PC-3 (cell line): ENCODE measurements around the gene PHF8. TPM values are rescaled to one million over a fixed set of nuclear protein-coding genes. Genes with fewer than 3 reads are reported as not detected.

Experiments
- ATAC-seq: fragments of 200-7000 bp; cut with Tn5 transposase; 2 replicates; pipeline ENCODE4 v1.9.1; 2020; ENCODE audit warnings: mild to moderate bottlenecking, moderate library complexity
- BruUV-seq: library from RNA; stranded (reverse); fragments of 400-500 nt; replicated peaks from 2 replicates; lab custom pipeline; 2021; lab: Mats Ljungman, UMichigan
- CTCF ChIA-PET: fragments of 300-600 bp; sonication (Branson Sonifier 250); formaldehyde crosslinking; loops from one replicate; lab custom pipeline; 2022; ENCODE audit warnings: antibody characterized with exemption; lab: Charles Lee
- POLR2A ChIA-PET: fragments of 300-600 bp; sonication (Branson Sonifier 250); formaldehyde crosslinking; loops from one replicate; lab custom pipeline; 2022; ENCODE audit warnings: antibody characterized with exemption; ENCODE audit not compliant: unreplicated experiment; lab: Charles Lee
- DNase-seq: peaks from one replicate; pipeline ENCODE4 v3.0.0-alpha.2; 2015
- H2AFZ ChIP-seq: fragments of 300-600 bp; sonication (generic); 2 replicates; pipeline ENCODE4 v1.6.0; 2016; ENCODE audit warnings: antibody characterized with exemption, low read length
- H3F3A ChIP-seq: fragments of 300-600 bp; sonication (generic); one replicate; pipeline ENCODE4 v1.6.0; 2017; ENCODE audit warnings: antibody characterized with exemption, low read length, control low read depth, mild to moderate bottlenecking; ENCODE audit not compliant: unreplicated experiment
- H3K27ac ChIP-seq: fragments of 300-600 bp; sonication (generic); 2 replicates; pipeline ENCODE4 v1.5.1; 2016; ENCODE audit warnings: mild to moderate bottlenecking, low read length
- H3K27me3 ChIP-seq: fragments of 300-600 bp; sonication (generic); 2 replicates; pipeline ENCODE4 v1.6.1; 2016; ENCODE audit warnings: low read length, mixed read lengths
- H3K36me3 ChIP-seq: fragments of 300-600 bp; sonication (generic); 2 replicates; pipeline ENCODE4 v1.6.1; 2016; ENCODE audit warnings: low read depth, mixed run types, low read length, mixed read lengths
- H3K4me1 ChIP-seq: fragments of 300-600 bp; sonication (generic); 2 replicates; pipeline ENCODE4 v1.5.1; 2016; ENCODE audit warnings: low read length; ENCODE audit not compliant: insufficient read depth
- H3K4me2 ChIP-seq: fragments of 300-600 bp; sonication (generic); 2 replicates; pipeline ENCODE4 v1.6.0; 2016; ENCODE audit warnings: low read length
- H3K4me3 ChIP-seq: fragments of 300-600 bp; sonication (generic); 2 replicates; pipeline ENCODE4 v1.5.1; 2016; ENCODE audit warnings: mild to moderate bottlenecking, low read length, mixed read lengths
- H3K79me2 ChIP-seq: fragments of 300-600 bp; sonication (generic); 2 replicates; pipeline ENCODE4 v1.6.1; 2017; ENCODE audit warnings: low read length, mixed read lengths
- H3K9ac ChIP-seq: fragments of 300-600 bp; sonication (generic); 2 replicates; pipeline ENCODE4 v1.6.0; 2016; ENCODE audit warnings: mild to moderate bottlenecking, low read length
- H3K9me2 ChIP-seq: fragments of 300-600 bp; sonication (generic); replicated peaks from 2 replicates; pipeline ENCODE4 v1.6.1; 2016; ENCODE audit warnings: mixed run types, low read length, mixed read lengths
- H3K9me3 ChIP-seq: fragments of 300-600 bp; sonication (generic); 2 replicates; pipeline ENCODE4 v1.6.1; 2016; ENCODE audit warnings: low read length, mixed read lengths
- H4K20me1 ChIP-seq: fragments of 300-600 bp; sonication (generic); 2 replicates; pipeline ENCODE4 v1.6.1; 2016; ENCODE audit warnings: low read length, mixed read lengths
- CTCF ChIP-seq: fragments of 300-600 bp; sonication (generic); conservative IDR thresholded peaks from 2 replicates; pipeline ENCODE4 v1.5.1; 2017; ENCODE audit warnings: antibody characterized with exemption, low read depth, mild to moderate bottlenecking, low read length
- EZH2 ChIP-seq: fragments of 300-600 bp; sonication (generic); IDR thresholded peaks from one replicate; pipeline ENCODE4 v1.6.1; 2017; ENCODE audit warnings: antibody characterized with exemption, mild to moderate bottlenecking, low read length; ENCODE audit not compliant: unreplicated experiment
- EZH2phosphoT487 ChIP-seq: fragments of 300-600 bp; sonication (generic); IDR thresholded peaks from 2 replicates; pipeline ENCODE4 v1.6.1; 2018; ENCODE audit warnings: mild to moderate bottlenecking, antibody characterized with exemption, low read length, borderline replicate concordance
- intact Hi-C: fragments of 100-400 bp; cut with micrococcal nuclease; formaldehyde crosslinking; loops from 2 replicates; pipeline ENCODE4 v1.9.0; 2023
- total RNA-seq: library from RNA; depleted of rRNA; stranded (reverse); fragments of >200 nt; gene quantifications from 2 replicates; pipeline ENCODE4 v1.2.3, GENCODE V29; 2014; rRNA removed

The PHF8 gene
- total RNA-seq, 1 experiment from 2014 or later, result 19.4 TPM

- H3K27ac ChIP-seq, result no peak overlapping the region
- no peak overlapping the region for H3K9ac ChIP-seq
- DNase-seq (no peak), ATAC-seq (no peak)
- no peaks in the 10 kb centered on the region for H3K9me3 ChIP-seq
- no peaks in the 10 kb centered on the region for H3K9me2 ChIP-seq
- CTCF ChIA-PET, result no interaction called here
- no peak overlapping the region for H3K4me2 ChIP-seq
- no peak overlapping the region for H3K4me3 ChIP-seq
- POLR2A ChIA-PET, result no interaction called here
- H3K79me2 ChIP-seq, result no peaks in the 10 kb centered on the region
- TF ChIP-seq EZH2phosphoT487 (no peak), CTCF (no peak), EZH2 (no peak)
- H2AFZ ChIP-seq, result no peak overlapping the region
- H3F3A ChIP-seq, result no peaks in the 10 kb centered on the region
- H3K36me3 ChIP-seq, result no peaks in the 10 kb centered on the region
- peaks cover 16% of the 10 kb centered on the region for H3K27me3 ChIP-seq
- H3K4me1 ChIP-seq, result no peaks in the 10 kb centered on the region
- H4K20me1 ChIP-seq, result no peaks in the 10 kb centered on the region
- no TSS peak for BruUV-seq
- intact Hi-C loops, result no loop called here
Measured at GRCh38 chrX:53918702-53919101, 125.6 kb downstream of the PHF8 start.

- Histone ChIP-seq H3K27ac (no peak overlapping the region), H3K9me2 (no peaks in the 10 kb centered on the region), H3K36me3 (no peaks in the 10 kb centered on the region), H3K9me3 (no peaks in the 10 kb centered on the region), H3K79me2 (no peaks in the 10 kb centered on the region), H2AFZ (no peak overlapping the region), H3K9ac (no peak overlapping the region), H4K20me1 (no peaks in the 10 kb centered on the region), H3K27me3 (peaks cover 5% of the 10 kb centered on the region; the same call in 1 of the 2 replicates), H3K4me3 (no peak overlapping the region), H3F3A (no peaks in the 10 kb centered on the region), H3K4me1 (no peaks in the 10 kb centered on the region), H3K4me2 (no peak overlapping the region)
- ChIA-PET CTCF (no interaction called here), POLR2A (no interaction called here)
- no peak for DNase-seq
- no TSS peak for BruUV-seq
- ATAC-seq, result no peak
- intact Hi-C loops, result no loop called here
- TF ChIP-seq CTCF (no peak), EZH2 (no peak), EZH2phosphoT487 (no peak)
Measured at GRCh38 chrX:53900623-53901022, 143.7 kb downstream of the PHF8 start.

GRCh38 chrX:53895270-53895669, 149.0 kb downstream of the PHF8 start:
- Histone ChIP-seq H3K4me2 (no peak overlapping the region), H3K27me3 (no peaks in the 10 kb centered on the region), H3K36me3 (no peaks in the 10 kb centered on the region), H3F3A (no peaks in the 10 kb centered on the region), H3K9ac (no peak overlapping the region), H3K4me3 (no peak overlapping the region), H2AFZ (no peak overlapping the region), H3K4me1 (no peaks in the 10 kb centered on the region), H3K9me3 (no peaks in the 10 kb centered on the region), H4K20me1 (no peaks in the 10 kb centered on the region), H3K79me2 (no peaks in the 10 kb centered on the region), H3K9me2 (no peaks in the 10 kb centered on the region), H3K27ac (no peak overlapping the region)
- TF ChIP-seq EZH2, result no peak
- no peak for TF ChIP-seq EZH2phosphoT487
- TF ChIP-seq CTCF, result no peak
- BruUV-seq, result no TSS peak
- DNase-seq (no peak), ATAC-seq (no peak)
- CTCF ChIA-PET, result no interaction called here
- POLR2A ChIA-PET, result no interaction called here
- intact Hi-C loops, result no loop called here

Other genes starting within 250 kb of the PHF8 start
- gene FAM120C, start 138.8 kb upstream of the PHF8 start, total RNA-seq, result 8.2 and 10.7 TPM in 2 replicates